ENCODE measurements around the gene PLSCR3.

The PLSCR3 gene

GRCh38 chr17:7346761-7347614 is 47.3 kb downstream of the PLSCR3 start:
- FAIRE-seq: no peak

- FAIRE-seq: no peak
Measured at GRCh38 chr17:7343250-7343649, 51.1 kb downstream of the PLSCR3 start.

DNA sequence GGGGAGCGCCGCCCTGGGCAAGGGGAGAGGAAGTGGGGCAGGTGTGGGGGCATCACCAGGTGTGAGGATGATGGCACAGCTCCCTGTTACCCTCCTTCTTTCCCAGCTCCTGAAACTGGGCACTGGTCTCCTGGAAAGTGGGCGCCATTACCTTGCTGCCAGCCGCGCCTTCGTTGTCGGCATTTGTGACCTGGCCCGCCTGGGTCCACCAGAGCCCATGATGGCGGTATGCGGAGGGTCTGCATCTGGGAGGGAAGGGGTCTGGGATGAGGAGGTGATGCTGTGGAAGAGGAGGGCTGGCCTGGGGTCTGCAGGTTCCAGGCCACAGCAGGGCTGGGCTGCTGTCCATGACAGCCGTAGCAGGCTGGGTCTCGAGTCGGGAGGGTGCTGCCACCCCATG is 52.5 kb downstream of the PLSCR3 start:
- FAIRE-seq: no peak

GRCh38 chr17:7340179-7340578 is 54.1 kb downstream of the PLSCR3 start:
- no peak for FAIRE-seq

Data from islet of Langerhans (tissue), 1 donor.